ENCODE data around the gene TBX1.

Gene TBX1

DNA sequence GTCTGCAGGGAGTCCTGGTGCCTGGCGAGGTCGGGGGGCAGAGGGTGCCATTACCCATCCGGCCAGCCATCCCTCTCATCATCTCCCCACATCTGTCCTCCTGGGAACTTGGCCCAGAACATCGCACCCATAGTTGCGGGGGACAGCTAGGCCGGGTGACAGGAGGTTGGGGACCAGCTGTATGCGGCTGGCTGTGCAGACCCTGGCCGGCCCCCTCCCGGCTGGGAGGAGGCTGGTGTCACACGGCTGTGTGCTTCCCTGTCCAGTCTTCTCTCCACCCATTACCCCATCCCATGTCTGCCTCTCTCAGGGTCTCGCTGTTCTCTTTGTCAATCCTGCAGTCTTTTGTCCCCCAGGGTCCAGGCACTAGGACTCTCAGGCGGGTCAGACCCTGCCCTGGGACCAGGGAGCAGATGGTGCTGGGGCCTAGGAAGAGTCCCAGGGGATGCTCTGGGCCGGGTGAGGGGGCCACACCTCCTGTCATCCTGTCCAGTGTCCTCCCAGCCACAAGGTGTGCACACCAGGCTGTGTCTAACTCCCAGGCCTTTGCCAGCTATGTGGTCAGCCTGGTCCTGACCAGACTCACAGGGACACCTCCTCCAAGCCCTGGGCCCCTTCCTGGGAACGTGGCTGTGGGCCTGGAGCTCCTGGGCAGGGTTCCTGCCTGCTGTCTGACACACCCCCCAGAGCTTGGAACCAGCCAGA lies 6.4 kb upstream of the TBX1 start:
- no peak for DNase-seq

DNA sequence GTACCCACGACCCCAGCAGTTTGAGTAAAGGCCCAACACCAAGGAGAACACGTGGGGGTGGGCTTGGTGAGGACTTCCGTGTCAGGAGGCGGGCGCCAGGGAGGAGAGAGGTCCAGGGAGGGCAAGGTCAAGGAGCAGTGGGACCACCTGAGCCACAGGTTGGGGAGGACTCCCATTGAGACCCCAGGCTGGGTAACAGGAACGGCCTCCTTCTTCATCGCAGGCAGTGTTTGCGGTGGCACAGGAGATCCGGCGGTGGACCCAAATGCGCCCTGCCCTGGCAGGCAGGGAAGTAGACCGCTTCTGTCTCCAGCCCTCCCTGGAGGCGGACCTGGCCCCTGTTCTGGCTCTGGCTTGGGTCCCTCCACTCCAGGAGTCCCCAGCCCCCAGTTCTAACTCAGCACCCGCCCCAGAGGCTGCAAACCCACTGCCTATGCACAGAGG lies 5.9 kb upstream of the TBX1 start:
- DNase-seq, result no peak

DNA sequence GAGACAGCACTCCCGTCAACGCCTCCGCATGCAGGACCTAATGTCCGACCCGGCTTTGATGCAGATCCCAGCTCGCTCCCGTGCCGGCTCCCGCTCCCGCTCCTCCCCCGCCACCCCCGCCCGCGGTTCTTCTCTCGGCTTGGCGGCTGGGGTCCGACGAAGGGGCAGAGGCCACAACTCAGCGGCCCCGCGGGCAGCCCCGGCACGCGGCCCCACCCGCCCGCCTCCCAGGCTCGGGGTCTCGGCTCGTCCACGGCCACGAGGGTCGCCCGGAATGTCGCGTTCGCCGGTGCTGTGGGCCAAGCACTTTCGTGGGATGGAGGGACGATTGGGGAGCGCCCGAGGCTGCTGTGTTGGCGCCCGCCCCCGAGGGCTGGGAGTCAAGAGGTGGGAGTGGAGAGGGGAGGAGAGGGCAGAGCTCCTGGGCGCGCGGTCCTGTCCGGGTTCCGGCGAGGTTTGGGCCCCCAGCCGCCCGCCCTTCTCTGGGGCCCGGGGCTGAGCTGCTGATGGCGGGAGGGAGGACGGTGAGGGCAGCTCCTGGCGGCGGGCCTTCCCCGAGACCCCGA lies 5.3 kb upstream of the TBX1 start:
- DNase-seq, result no peak

DNA sequence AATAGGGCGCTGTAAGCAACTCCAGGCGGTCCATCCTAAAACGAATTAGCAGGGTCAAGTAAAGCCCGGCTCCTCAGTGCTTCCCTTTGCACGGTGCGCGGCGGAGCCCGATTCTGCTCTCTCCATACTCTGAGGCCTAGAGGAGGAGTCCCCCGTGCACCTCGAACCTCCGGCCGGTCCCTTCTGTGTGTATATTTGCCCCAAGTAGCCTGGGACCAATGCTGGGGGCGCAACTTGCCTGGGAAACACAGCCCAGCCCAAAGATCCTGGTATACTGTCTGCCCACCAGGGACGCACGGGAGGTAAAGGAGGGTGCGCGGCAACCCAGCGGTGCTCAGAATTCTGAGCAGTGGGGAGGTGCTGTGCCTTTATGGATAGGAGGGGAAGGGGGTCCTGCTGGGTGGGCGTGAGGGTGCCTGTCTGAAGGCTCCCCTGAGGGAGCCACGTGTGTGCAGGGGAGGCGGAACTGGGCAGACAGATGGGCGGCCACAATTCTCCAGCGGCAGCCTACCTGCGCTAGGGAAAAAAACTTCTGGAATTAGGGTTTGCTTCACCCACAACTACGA lies 4.8 kb upstream of the TBX1 start:
- DNase-seq, result no peak

DNA sequence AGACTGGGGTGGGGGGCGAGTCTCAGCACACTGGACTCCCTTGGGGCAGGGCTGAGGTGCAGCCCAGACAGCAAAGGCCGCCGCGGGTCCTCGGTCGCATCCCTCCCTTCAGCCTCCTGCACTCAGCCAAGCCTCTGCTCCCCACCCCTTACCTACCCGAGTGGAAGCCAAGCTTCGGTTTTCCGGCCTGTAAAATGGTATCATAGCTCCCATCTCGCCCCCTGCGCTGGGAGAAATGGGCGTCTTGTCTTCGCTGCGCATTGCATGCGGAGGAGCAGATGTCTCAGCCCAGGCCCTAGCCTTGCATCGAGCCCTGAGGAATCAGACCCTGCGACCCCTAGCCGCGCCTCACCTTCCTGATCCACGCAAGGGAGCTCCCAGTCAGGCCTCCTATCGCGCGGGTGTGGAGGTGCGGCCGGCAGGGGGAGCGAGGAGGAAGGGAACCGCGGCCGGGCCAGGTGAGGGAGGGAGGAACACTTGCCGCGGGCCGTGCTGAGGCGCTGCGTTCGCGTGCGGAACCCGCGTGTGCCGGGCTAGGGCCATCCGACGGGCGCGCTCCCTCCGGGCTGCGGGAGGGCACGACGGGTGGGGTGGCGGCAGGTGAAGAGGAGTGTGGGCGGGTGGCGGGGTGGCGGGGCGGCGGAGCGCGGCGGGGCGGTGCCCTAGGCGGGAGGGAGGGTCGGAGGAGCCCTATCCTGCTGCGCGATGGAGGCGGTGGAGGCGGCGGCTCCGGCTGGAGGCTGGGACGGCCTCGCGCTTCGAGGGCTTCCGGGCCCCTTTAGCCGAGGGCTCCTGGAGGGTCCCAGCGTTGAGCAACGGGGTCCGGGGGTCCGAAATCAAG lies 4.1 kb upstream of the TBX1 start:
- DNase-seq, result peak; percentile 18

DNA sequence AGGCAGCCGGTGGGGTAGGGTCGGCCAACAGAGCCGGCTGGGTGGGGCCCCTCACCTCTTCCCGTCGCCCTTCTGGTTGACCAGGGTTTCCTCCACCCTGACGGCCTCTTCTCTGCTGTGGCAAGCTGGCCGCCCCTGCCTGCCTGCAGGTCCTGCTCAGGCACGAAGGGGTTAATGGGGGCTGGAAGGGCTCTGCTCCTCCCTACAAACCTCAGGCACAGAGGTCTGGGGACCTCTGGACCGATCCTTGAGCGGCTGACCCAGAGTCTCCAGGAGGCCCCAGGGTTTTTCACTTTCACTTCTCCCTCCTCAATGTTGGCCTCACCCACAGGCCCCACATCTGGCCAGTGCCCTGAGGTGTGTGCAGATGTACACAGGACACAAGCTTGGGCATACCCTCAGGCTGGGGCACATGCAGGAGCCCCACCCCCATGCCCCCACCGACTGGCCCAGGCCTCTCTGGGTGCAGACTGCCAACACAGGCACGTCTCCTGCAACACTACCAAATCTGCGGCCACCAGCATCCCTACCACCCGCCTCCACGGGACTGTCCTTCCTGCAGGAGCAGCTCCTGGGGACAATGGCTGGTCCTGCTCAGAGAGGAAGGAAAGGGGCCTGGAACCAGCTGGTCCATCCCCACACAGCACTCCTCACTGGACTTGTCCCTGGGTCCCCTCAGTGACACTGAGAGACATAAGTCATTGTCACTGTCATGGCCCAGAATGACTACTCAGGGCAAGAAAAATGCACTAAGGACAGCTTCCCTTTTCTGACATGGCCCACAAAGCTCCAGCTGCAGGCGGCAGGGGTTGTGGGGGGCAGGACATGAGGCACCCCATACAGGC lies 3.2 kb upstream of the TBX1 start:
- DNase-seq, result no peak

DNA sequence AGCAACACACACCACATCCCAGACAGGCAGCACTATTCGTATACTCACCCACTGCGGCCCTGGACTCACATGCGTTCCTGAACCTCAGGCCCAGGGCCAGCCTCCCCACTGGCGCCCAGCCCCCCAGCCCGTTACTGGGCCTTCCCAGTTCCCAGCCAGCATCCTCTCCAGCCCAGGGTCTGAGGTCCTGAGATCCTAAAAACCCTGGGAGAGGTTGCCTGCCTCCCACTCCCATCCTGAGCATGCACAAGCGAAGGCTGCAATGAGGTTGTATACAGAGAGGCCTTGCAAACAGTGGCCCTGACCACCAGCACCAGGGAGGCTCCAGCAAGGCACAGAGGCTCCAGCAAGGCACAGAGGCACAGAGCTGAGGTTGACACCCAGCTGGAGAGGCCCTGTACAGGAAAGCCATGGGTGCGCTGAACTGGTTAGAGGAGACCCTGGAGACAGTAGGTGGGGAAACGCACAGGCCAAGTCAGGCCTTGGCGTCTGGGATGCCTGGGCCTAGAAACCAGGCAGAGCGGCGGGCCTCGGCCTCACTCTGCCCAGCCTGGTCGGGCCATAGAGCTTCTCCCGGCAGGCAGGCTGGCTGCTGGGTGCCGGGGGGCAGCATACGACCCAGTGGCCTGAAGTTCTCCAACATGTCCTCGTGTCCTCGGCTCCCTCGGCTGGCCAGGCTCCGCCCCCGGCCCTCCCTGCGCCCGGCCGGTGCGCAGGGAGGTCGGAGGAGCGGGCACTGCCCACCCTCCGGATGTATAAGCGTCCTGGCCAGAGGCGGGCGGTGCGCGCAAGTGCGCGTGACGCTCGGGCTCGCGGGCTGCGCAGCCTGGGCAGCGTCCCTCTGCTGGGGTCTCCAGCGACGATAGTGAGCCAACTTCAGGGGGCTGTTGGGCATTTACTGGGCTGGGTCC lies 2.3 kb upstream of the TBX1 start:
- no peak for DNase-seq

DNA sequence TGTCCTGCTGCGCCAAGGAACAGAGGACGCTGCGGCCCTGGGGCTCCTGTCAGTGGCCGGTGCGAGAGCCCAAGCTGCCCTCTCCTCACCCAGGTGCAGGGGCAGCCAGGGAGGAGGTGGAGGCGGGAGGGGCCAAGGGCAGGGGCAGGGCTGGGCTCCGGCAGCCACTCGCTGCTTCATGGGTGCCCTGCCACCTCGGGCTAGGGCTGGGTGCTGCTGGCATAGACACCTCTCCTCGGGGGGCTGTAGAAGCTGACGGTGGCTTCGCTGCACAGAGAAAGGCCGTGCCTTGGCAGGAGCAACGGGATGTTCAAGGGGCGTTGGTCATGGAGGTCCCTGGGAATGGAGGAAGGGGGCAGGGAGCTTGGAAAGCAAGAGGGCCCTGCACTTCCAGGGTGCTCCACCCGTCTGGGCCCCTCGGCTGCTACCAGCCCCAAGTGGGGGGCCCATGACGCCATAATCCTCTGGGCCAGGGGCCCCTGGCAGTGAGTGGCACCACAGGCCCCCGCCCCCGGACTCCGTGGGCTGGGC lies 1.6 kb upstream of the TBX1 start:
- DNase-seq, result no peak

DNA sequence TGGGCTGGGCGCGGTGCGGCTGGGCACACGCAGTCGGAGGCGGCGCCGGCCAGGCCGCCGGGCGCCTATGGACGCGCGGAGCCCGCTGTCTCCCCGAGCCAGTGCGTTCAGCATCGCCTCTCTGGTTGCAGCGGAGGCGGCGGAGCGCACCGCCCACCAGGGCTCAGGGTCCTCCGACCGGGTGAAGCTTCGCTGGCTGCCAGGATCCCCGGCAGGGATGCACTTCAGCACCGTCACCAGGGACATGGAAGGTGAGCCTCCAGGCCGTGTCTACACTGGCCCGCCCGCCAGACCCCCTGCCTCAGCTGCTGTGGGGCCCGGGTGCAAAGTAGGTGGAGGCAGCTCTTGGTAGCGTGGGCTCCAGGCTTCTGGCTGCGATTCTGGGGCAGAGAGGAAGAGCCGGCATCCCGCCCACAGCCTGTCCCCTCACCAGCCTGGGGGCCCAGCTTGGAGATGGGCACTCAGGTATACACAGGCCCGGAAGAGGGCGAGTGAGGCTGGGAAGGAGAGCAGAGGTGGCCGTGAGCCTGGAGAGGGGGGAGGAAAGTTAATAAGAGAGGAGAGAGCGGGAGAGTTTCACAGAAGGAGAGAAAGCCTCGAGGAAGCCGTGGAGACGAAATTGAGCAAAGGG lies 1.0 kb upstream of the TBX1 start:
- no peak for DNase-seq

DNA sequence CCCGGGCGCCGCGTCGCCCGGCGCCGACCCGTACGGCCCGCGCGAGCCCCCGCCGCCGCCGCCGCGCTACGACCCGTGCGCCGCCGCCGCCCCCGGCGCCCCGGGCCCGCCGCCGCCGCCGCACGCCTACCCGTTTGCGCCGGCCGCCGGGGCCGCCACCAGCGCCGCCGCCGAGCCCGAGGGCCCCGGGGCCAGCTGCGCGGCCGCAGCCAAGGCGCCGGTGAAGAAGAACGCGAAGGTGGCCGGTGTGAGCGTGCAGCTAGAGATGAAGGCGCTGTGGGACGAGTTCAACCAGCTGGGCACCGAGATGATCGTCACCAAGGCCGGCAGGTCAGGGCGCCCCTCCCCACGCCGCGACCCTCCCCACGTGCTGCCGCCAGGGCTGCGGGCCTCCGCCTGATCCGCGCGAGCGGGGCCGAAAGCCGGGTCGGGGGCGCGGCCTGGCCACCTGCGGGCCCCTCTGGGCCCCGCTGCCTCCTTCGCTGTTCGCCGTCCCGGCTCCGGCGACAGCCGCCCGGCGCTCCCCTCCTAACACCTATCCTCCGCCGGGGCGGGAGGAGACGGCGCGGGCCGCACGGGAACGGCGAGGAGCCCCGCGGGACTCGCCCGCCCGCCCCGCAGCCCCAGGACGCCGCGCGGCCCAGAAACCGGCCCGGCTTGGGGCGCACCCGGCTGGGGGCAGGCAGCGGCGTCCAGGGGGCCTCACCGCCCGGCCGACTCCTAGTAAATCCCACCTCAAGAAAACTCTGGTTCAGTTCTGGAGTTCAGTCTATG lies 560 bp downstream of the TBX1 start:
- DNase-seq, result no peak

DNA sequence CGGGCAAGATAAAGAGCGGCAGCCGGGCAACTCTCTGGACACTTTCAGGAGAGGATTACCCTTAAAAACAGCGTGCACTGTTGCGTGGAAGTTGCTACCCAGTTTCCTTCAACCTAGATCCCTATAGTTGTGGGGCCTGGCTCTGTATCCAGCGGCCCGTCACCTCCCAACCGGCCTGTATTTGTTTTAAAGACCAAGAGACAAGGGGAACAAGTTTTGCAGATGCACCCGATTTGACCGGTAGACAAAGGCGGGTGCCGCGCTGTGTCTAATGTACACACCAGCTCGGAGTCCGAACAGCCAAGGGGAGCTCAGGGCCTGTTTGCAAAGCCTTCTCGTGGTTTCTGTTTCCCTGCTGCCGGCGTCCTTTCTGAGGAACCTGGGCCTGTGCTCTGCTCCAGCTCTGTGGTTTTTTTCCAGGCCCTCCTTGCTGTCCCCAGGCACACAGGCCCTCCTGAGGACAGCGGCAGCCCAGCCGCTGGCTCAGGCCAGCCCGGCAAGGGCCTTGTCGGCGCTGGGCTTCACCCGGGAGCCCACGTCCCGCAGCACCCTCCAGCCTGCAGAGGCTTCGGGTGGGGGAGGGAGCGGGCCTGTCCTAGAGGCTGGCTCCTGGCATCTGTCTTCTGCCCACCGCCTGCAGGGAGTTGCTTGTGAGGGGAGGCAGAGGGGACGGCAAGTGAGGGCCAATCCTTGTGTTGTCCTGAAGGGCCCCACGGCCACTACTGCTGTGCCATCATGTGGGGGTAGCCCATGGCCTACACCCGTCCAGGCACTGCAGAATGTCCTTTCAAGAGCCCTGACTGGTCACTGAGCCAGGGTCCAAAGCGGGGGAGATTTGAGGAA lies 1.4 kb downstream of the TBX1 start:
- no peak for DNase-seq

DNA sequence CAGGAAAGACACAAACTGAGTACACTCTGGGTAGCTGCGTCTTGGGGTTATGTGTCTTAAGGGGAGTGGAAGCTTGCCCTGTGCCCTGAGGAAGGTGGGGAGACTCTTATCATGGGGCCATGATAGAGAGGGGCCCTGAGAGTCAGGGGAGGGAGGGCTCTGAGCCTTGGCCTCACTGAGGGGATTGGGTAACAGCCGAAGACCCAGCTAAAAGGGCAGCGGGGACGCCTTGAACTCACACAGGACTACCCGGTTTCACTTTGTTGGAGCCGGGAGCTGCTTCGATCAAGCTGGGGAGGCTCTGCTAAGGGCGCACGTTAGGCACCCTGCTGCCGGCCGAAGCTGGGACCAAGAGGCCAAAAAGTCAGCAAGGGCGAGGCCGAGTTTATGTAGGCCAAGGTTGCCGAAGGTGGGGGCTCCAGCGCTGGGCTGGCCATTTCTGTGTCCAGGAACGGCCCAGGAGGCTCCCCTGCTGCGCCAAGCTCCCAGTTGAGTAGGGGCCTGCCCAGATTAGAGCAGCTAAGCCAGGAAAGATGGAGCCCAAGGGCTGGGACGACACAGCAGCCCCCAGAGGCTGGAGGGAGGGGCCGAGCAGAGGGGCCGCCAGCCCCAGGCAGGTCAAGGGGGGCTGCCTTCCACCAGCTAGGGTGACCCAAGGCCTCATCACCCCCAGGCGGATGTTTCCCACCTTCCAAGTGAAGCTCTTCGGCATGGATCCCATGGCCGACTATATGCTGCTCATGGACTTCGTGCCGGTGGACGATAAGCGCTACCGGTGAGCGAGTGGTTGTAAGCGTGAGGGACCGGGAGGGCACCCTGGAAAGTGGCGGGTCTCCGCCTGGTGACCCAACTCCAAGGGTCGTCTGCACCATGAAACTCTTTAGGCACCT lies 2.2 kb downstream of the TBX1 start:
- DNase-seq, result no peak

DNA sequence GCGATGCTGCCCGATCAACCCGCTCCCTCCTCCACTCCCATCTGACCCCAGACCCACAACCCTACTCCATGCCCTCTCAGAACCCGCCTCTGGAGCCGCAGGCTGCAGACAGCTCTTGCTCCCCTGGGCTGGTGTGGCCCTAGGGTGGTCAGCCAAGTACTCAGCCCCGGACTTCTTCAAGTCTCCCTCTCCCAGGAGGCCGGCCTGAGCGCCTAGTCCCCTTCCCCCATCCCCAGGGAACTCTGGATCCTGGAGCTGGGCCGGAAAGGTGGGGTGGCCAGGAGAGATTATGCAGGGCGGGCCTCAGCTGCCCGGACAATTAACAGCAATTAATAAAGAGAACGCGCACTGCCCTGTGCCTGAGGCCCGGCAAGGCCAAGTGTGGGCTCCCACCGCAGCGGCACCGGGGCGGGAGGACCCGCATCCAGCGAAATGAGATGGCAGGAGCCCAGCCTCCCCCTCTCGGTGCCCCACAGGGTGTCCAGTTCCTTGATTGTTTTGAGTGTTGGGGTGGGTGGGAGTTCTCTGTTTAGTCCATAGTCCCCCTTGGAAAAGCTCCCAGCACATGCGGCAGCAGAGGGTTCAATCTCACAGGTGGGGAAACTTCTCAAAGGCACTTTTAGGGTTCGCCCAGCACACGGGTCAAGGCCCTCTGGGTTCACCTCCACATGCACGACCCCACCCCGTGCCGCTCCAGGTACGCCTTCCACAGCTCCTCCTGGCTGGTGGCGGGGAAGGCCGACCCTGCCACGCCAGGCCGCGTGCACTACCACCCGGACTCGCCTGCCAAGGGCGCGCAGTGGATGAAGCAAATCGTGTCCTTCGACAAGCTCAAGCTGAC lies 3.1 kb downstream of the TBX1 start:
- no peak for DNase-seq

DNA sequence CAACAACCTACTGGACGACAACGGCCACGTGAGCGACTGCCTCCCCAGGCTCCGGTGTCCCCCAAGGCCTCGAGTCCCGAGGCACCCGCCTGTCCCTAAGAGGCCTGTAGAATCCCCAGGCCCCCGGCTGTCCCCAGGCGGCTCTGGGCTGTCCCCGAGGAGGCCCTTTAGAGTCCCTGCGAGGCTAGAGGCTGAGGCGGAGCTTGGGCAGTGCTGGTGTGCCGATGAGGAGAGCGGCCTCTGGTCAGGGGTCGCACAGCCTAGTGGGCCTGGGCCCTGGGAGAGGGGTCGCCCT lies 3.7 kb downstream of the TBX1 start:
- no peak for DNase-seq

DNA sequence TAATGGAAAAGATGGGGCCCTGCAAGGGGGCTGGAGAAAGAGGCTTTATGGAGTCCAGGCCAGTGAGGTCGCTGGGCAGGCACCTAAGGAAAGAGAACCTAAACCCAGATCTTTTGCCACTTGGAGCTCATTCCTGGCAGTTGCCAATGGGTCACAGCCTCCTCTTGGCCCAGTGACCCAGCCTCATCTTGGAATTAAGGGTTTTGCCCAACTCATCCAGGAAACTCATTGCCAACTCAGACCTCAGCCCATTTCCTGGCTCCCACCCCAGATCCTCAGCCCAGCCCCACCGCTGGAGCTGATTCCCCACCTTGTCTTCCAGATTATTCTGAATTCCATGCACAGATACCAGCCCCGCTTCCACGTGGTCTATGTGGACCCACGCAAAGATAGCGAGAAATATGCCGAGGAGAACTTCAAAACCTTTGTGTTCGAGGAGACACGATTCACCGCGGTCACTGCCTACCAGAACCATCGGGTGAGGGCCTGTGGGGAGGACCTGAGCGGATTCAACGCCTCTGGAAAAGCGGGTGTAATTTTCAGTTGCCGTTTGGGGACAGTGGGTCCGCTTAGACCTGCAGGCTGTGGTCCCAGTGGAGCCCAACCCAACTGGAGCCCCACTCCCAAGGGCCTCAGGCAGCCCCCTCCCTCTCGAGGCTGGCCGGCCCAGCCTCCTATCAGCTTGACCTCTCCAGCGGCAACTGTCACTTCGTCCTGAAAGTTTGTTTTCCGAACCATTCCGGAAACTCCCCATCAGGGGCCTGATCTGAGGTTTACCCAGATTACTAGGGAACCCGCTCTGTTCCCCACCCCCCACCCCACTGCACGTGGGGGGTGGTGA lies 4.3 kb downstream of the TBX1 start:
- DNase-seq, result no peak

DNA sequence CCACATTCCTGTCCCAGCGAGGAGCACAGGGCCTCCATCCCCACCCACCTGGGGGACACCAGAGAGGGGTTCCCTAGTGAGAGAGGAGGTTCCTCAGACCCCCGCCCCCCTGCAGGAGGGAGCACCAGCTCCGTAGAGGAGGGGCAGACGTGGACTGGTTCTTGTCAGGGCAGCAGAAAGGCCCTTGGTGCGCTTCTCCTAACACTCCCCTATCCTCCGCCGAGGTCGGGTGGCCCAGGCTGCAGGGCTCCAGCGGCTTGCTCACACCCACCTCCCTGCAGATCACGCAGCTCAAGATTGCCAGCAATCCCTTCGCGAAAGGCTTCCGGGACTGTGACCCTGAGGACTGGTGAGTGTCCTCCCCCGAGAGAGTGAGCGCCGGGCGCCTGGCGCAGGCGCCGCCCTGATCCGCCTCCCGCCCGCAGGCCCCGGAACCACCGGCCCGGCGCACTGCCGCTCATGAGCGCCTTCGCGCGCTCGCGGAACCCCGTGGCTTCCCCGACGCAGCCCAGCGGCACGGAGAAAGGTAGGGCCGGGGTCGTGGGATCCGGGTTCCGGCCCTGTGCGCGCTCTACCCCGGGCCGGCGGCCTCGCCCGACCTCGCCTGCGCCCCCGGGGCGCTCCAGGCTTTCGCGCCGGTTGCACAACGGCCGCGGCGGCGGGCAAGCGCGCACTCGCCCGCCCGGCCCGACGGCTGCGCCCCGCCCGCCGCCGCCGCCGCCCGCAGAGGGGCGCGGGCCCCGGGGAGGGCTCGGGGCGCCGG lies 5.1 kb downstream of the TBX1 start:
- DNase-seq, result no peak

Data from NCI-H2171 (cell line).